GM23338 (cell line): Measurements from ENCODE around the gene PRPF6. TPM values are rescaled to one million over a fixed set of nuclear protein-coding genes. Genes with fewer than 3 reads are reported as not detected.

ENCODE experiments used
- ATAC-seq: fragments of 200-7000 bp; cut with Tn5 transposase; 3 replicates; pipeline ENCODE4 v1.9.1; 2020
- DNase-seq: peaks from one replicate; pipeline ENCODE4 v3.0.0-alpha.2; 2015; ENCODE audit warnings: low spot score
- H2AFZ ChIP-seq: fragments of 200-600 bp; sonication (generic); 2 replicates; pipeline ENCODE4 v1.8.0; 2016; ENCODE audit warnings: antibody characterized with exemption, mild to moderate bottlenecking, moderate library complexity
- H3F3A ChIP-seq: fragments of 200-600 bp; sonication (generic); replicated peaks from 2 replicates; pipeline ENCODE4 v1.8.0; 2017; ENCODE audit warnings: antibody characterized with exemption, mixed run types, low read depth
- H3K27ac ChIP-seq: fragments of 200-600 bp; sonication (generic); 2 replicates; pipeline ENCODE4 v1.6.1; 2016; ENCODE audit warnings: low read depth
- H3K27me3 ChIP-seq: fragments of 200-600 bp; sonication (generic); 2 replicates; pipeline ENCODE4 v1.8.0; 2016; ENCODE audit warnings: mild to moderate bottlenecking, mixed run types, moderate library complexity; ENCODE audit not compliant: insufficient read depth
- H3K36me3 ChIP-seq: fragments of 200-600 bp; sonication (generic); 2 replicates; pipeline ENCODE4 v1.8.0; 2016; ENCODE audit warnings: mild to moderate bottlenecking; ENCODE audit not compliant: insufficient read depth
- H3K4me1 ChIP-seq: fragments of 200-600 bp; sonication (generic); 2 replicates; pipeline ENCODE4 v1.8.0; 2016; ENCODE audit warnings: mild to moderate bottlenecking, moderate library complexity; ENCODE audit not compliant: insufficient read depth
- H3K4me2 ChIP-seq: fragments of 200-600 bp; sonication (generic); 2 replicates; pipeline ENCODE4 v1.7.1; 2017; ENCODE audit warnings: mixed run types
- H3K4me3 ChIP-seq: fragments of 200-600 bp; sonication (generic); 2 replicates; pipeline ENCODE4 v1.6.1; 2016; ENCODE audit warnings: mixed run types
- H3K79me2 ChIP-seq: fragments of 200-600 bp; sonication (generic); replicated peaks from 2 replicates; pipeline ENCODE4 v1.8.0; 2017; ENCODE audit warnings: mild to moderate bottlenecking; ENCODE audit not compliant: insufficient read depth
- H3K9me2 ChIP-seq: fragments of 200-600 bp; sonication (generic); 2 replicates; pipeline ENCODE4 v1.8.0; 2017; ENCODE audit not compliant: insufficient read depth
- H4K20me1 ChIP-seq: fragments of 200-600 bp; sonication (generic); replicated peaks from 2 replicates; pipeline ENCODE4 v1.8.0; 2017; ENCODE audit warnings: mild to moderate bottlenecking; ENCODE audit not compliant: insufficient read depth
- H3K27ac Mint-ChIP-seq: 2 replicates; pipeline ENCODE4 v1.8.0; 2020; ENCODE audit warnings: inconsistent platforms, mild to moderate bottlenecking, moderate library complexity, mixed read lengths
- H3K27me3 Mint-ChIP-seq: 3 replicates; pipeline ENCODE4 v1.8.0; 2022; ENCODE audit warnings: low read depth, mild to moderate bottlenecking, moderate library complexity, mixed read lengths, inconsistent platforms; ENCODE audit not compliant: insufficient read depth, poor library complexity
- H3K36me3 Mint-ChIP-seq: 3 replicates; pipeline ENCODE4 v1.8.0; 2021; ENCODE audit warnings: low read depth, mild to moderate bottlenecking, inconsistent platforms, moderate library complexity, mixed read lengths
- H3K4me1 Mint-ChIP-seq: 3 replicates; pipeline ENCODE4 v1.8.0; 2020; ENCODE audit warnings: mild to moderate bottlenecking, inconsistent platforms, mixed read lengths
- H3K4me3 Mint-ChIP-seq: 3 replicates; pipeline ENCODE4 v1.8.0; 2021; ENCODE audit warnings: moderate library complexity, mild to moderate bottlenecking, inconsistent platforms, mixed read lengths
- H3K9me3 Mint-ChIP-seq: 3 replicates; pipeline ENCODE4 v1.8.0; 2020; ENCODE audit warnings: moderate library complexity, mild to moderate bottlenecking, inconsistent platforms, mixed read lengths
- CREB1 ChIP-seq: fragments of 250-450 bp; sonication (Bioruptor Pico); IDR thresholded peaks from 2 replicates; pipeline ENCODE4 v1.5.0; 2020; ENCODE audit warnings: low read depth, mild to moderate bottlenecking, moderate library complexity
- CTCF ChIP-seq, 2 experiments: fragments of 200-600 bp in 1 of 2; sonication (generic) in 1 of 2; conservative IDR thresholded peaks; 2 replicates each; pipeline versions ENCODE4 v1.5.1 to v1.6.1; 2016 to 2017; ENCODE audit warnings: antibody characterized with exemption in 2 of 2, low read depth in 2 of 2, mild to moderate bottlenecking in 2 of 2, moderate library complexity in 1 of 2
- ETS1 ChIP-seq: IDR thresholded peaks from 2 replicates; pipeline ENCODE4 v1.6.1; 2016; ENCODE audit warnings: antibody characterized with exemption
- EZH2 ChIP-seq: fragments of 200-600 bp; sonication (generic); IDR thresholded peaks from one replicate; pipeline ENCODE4 v1.8.0; 2017; ENCODE audit warnings: antibody characterized with exemption, mild to moderate bottlenecking, low read depth; ENCODE audit not compliant: unreplicated experiment
- JUNB ChIP-seq: IDR thresholded peaks from one replicate; pipeline ENCODE4 v1.6.1; 2016; ENCODE audit warnings: antibody characterized with exemption; ENCODE audit not compliant: unreplicated experiment
- NANOG ChIP-seq: IDR thresholded peaks from 2 replicates; pipeline ENCODE4 v1.6.1; 2016; ENCODE audit warnings: antibody characterized with exemption, borderline replicate concordance
- REST ChIP-seq: IDR thresholded peaks from one replicate; pipeline ENCODE4 v1.6.1; 2018; ENCODE audit warnings: antibody characterized with exemption; ENCODE audit not compliant: unreplicated experiment
- STAT1 ChIP-seq: IDR thresholded peaks from one replicate; pipeline ENCODE4 v1.6.1; 2016; ENCODE audit warnings: antibody characterized with exemption; ENCODE audit not compliant: unreplicated experiment
- ZNF462 ChIP-seq: fragments of 250-450 bp; sonication (Bioruptor Pico); IDR thresholded peaks from 2 replicates; pipeline ENCODE4 v1.5.0; 2020; ENCODE audit warnings: mild to moderate bottlenecking, moderate library complexity
- polyA plus RNA-seq: library from polyadenylated mRNA; unstranded; fragments of >200 nt; fragmentation: Nextera tagmentation; extraction: Ambion mirVana; gene quantifications from 2 replicates; pipeline ENCODE4 v1.2.1, GENCODE V29; 2016
- total RNA-seq: library from RNA; depleted of rRNA; stranded (reverse); fragments of >200 nt; shearing (Covaris generic); gene quantifications from 2 replicates; pipeline ENCODE4 v1.2.3, GENCODE V29; 2014

The PRPF6 gene
- total and polyA plus RNA-seq, 2 experiments from 2014 or later, result 53.8 to 79.9 TPM

GRCh38 chr20:64043768-64044167 lies 62.8 kb downstream of the PRPF6 start:
- peaks cover 76% of the 10 kb centered on the region for H3K27me3 Mint-ChIP-seq
- no peaks in the 10 kb centered on the region for H3K79me2 ChIP-seq
- peaks cover 26% of the 10 kb centered on the region for H3K4me1 ChIP-seq
- H3K4me2 ChIP-seq, result no peak overlapping the region
- no peaks in the 10 kb centered on the region for H3K9me2 ChIP-seq
- H3K36me3 Mint-ChIP-seq, result no peaks in the 10 kb centered on the region; the same call in 2 of the 3 replicates
- H3K4me1 Mint-ChIP-seq, result peaks cover 23% of the 10 kb centered on the region
- TF ChIP-seq CTCF (conservative IDR thresholded peaks at IDR 0.05; ENCODE audit: low read depth in 2 of 2), result no peak
- no peak for TF ChIP-seq ETS1
- TF ChIP-seq NANOG, result no peak
- no peak for TF ChIP-seq STAT1
- TF ChIP-seq ZNF462 (CRISPR knock-in tag), result no peak
- TF ChIP-seq REST, result no peak
- no peak for TF ChIP-seq EZH2
- no peak for TF ChIP-seq CREB1
- TF ChIP-seq JUNB, result no peak
- no peaks in the 10 kb centered on the region for H3K9me3 Mint-ChIP-seq
- no peak for DNase-seq
- peak overlapping the region; percentile 48; the same call in 1 of the 3 replicates for H3K4me3 Mint-ChIP-seq
- ATAC-seq, result no peak
- no peak overlapping the region for H3K27ac Mint-ChIP-seq
- no peak overlapping the region for H3K4me3 ChIP-seq
- no peak overlapping the region for H3K27ac ChIP-seq
- no peaks in the 10 kb centered on the region for H3K36me3 ChIP-seq
- H2AFZ ChIP-seq, result no peak overlapping the region
- peaks cover 7% of the 10 kb centered on the region; the same call in 1 of the 2 replicates for H3F3A ChIP-seq
- peaks cover 95% of the 10 kb centered on the region for H3K27me3 ChIP-seq
- no peaks in the 10 kb centered on the region for H4K20me1 ChIP-seq
